GM21423 (cell line): ENCODE measurements around the gene RUBCNL.
"Not testable (repeated sequence)": the region's sequence is repeated elsewhere in the genome, so short reads cannot be mapped to it uniquely, and the experiment has no call there.

Experiments
- ATAC-seq: cut with Tn5 transposase; IDR thresholded peaks from one replicate; pipeline ENCODE4 v1.9.1; 2021; ENCODE audit warnings: mild to moderate bottlenecking, moderate library complexity; ENCODE audit not compliant: unreplicated experiment

The RUBCNL gene

DNA sequence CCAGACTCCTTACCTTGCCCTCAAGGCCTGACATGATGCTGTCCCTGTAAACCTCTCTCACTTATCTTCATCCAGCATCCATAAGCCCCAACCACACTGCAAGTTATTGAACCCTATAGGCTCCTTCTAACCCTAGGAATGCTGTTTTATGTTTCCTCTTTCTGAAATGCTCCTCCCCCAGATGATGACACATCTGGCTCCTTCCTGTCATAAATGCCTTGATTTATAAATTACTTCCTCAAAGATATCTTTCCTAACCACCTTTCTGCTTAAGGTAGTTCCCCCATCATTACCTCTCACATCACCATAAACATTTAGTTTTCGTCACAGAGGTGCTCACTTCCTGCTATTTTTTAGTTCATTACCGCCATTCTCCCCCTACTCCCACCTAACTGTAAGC lies 12.3 kb downstream of the RUBCNL start:
- ATAC-seq, result no peak

DNA sequence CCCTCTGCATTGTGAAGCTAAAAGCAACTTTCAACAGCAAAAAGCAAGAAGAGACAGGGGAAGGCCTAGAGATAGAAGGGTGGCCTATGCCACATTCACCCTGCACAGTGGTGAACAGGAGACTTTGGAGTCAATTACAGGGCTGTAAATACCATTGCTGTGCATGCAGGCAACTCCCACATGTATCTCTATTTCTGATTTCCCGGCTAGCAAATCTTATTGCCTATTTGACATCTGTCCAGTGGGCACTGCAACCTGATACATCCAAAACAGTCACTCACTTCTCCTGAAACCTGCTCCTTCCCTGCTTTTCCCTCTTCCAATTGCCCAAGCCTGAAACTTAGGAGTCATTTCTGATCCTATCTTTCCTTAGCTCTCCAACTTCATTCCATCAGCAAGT lies 13.4 kb downstream of the RUBCNL start:
- ATAC-seq, result no peak

DNA sequence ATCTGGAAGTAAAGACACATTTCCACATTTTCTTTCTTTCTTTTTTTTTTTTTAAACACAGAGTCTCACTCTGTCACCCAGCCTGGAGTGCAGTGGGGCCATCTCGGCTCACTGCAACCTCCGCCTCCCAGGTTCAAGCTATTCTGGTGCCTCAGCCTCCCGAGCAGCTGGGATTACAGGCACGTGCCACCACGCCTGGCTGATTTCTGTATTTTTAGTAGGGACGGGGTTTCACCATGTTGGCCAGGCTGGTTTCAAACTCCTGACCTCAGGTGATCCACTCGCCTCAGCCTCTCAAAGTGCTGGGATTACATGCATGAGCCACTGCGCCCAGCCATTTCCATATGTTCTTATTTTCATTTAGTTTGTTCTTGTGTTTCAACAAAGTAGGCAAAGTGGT lies 14.1 kb downstream of the RUBCNL start:
- not testable (repeated sequence) for ATAC-seq

DNA sequence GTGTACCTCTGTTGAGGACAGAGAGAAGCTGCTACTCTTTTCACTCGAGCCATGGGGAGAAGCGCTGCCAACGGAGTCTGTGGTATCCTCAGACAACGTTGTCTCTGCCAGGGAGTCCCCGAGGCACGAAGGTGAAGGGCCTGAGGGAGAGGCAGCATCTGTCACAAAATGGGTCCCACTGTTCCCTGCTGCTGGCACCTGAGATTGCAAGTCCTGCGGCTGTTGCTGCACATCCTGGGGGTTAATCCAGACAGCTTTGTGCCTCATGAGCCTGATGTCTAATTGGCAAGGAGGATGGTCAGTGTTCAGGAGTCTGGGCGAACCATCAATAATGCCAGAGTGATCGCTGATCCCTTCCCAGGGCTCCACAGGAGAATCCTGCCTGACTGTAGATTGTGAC lies 15.0 kb downstream of the RUBCNL start:
- no peak for ATAC-seq

DNA sequence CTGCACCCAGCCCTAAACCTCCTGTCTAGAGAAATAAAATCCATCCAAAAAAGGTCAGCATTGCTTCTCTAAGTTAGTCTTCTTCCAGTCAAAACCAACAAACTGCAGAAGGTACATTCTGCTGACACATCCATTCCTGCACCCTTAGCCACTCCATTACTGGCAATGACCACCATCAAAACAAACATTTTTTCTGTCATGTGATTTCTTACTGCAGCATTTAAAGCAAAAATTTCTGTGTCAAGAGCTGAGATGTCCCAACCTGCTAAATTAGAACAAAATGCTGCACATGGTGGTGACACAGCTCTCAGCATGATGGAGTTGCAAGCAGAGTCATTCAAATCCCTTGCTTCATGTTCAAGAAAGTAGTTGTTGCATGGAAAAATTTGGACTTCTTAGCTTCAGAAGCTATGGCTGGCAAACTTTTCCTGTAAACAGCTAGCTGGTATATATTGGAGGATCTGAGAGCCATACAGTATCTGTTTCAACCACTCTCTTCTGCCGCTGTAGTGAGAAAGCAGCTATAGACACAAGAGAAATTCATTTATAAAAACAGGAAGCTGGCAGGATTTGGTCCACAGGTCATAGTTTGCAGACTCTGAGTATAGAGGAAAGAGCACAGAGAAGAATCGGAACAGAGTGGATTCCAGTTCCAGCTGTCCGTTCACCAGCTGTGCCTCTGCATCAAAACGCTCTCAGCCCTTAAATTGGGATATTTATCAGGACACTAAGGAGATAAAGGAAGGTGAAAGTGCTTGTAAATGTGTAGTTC lies 17.4 kb downstream of the RUBCNL start:
- ATAC-seq, result peak; percentile 80

DNA sequence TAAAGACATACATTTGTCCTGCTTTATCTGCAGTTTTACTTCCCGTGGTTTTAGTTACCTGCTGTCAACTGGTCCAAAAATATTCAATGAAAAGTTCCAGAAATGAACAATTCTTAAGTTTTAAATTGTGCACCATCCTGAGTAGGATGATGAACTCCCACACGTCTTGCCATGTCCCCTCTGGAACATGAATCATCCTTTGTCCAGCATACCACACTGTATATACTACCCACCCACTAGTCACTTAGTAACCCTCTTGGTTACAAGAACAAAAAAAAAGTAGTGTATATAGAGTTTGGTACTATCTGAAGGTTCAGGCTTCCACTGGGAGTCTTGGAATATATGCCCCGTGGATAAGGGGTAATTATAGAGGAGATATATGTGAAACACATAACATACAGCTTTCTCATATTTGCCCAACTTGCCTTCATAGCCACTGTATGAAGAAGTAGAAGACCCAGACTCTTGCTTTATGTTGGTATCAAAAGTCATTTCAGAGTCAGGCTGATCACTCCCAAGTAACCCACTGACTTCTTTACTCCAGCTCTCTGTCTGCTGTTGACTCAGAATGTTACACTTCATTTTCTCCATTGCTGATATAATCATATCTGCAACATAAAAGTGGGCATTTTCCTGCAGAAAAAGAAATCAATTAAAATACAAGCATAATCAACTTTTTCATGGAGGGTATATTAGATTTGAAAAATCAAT lies 19.3 kb downstream of the RUBCNL start:
- ATAC-seq, result no peak

DNA sequence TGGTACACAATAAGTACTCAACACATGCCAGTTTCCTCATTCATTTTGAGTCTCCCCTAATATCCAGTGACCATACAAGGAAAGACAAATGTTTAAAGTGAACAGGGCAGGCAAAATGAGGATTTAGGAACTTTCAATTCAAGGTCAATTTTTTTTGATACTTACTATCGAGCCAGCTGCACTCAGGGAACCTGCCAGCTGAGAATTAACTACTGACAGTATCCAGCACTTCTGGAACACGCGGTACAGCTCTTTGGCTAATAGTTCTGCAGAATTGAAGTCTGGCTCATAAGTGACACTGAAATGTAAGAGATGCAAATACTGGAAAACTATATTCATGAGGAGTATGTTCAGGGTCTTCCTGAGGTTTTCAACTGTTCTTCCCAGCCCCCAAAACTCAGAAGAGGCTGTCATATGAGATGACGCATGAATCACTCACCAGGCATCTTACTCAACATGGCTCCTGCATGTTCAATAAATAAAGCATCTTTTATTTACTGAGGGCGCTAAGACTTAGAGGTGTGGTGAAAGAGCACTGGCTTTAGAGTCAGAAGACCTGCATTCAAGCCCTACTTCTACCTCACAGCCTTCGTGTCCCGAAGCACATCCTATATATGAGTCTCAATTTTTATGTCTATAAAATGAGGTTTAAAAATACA lies 25.6 kb downstream of the RUBCNL start:
- no peak for ATAC-seq

DNA sequence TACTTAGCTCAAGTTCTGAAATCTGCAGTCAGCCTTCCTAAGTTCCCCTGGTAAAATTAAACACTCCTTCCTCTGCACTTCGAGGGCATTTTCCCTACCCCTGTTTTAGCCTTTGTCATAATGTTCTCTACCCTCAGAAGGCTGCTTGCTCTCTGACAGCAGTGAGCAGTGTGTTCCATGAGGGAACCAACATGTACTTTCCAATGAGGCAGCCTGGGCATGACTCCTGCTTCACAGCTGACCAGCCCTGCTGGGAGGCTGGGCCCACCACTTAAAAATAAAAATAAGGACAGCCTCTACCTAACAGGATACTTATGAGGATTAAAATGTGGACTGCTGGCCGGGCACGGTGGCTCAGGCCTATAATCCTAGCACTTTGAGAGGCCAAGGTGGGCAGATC lies 26.4 kb downstream of the RUBCNL start:
- ATAC-seq, result no peak

DNA sequence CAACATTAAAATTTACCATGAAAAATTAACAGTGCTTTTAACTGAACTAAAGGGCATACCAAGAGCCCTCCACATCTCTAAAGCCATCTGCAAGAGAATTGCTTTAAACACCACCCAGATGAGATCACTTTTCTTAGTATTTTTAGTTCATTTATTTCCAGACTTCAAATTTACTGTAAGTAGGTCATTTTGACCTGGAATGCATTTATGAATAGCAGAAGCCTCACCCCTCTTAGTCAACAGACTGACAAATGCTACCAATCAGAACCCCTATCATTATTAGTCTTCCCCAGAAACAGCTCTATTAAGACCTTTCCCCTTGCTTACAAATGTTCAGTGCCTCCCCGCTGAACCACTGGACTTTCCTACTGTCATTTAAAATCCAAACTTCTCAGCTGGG lies 27.3 kb downstream of the RUBCNL start:
- ATAC-seq, result no peak

DNA sequence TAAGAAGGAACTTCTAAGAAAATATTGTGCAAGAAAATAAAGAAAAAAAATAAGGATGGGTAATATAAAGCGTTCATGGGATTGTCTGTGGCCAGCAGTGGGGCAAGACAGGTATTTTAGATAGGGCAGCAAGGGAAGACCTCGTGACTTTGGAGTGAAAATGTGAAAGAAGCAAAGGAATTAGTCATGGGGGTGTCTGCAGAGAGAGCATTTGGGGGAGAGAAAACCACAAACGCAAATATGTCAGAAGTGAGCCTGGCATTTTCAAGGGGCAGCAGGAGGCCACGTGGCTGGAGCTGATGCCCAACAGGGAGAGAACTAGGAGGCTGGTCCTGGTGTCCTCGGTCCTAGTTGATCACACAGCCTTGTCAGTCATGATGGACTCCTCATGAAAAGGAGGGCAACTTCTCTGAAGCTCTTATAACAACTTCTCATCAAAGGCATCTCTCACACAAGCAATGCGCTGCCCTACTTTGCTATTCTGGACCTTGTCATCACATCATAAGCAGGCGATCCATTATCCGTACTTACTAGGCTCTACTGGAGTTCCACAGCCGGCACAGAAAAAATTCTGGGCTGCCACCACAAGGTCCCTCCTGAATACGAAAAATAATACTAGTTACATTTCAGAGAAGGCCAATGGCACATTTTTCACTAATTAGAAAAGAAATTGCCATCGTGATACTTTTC lies 31.0 kb downstream of the RUBCNL start:
- ATAC-seq, result no peak

DNA sequence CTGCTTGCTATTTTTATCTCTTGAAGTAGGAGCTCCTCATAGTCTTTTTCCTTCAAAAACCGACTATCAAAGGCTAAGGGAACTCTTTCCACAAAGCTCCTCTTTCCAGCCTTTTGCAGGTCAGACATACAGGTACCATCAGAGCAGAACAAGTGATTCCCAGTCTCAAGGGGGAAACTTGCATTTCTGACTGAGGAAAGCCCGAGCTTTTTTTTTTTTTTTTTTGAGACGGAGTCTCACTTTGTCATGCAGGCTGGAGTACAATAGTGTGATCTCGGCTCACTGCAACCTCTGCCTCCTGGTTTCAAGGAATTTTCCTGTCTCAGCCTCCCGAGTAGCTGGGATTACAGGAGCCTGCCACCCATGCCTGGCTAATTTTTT lies 32.0 kb downstream of the RUBCNL start:
- ATAC-seq, result no peak

DNA sequence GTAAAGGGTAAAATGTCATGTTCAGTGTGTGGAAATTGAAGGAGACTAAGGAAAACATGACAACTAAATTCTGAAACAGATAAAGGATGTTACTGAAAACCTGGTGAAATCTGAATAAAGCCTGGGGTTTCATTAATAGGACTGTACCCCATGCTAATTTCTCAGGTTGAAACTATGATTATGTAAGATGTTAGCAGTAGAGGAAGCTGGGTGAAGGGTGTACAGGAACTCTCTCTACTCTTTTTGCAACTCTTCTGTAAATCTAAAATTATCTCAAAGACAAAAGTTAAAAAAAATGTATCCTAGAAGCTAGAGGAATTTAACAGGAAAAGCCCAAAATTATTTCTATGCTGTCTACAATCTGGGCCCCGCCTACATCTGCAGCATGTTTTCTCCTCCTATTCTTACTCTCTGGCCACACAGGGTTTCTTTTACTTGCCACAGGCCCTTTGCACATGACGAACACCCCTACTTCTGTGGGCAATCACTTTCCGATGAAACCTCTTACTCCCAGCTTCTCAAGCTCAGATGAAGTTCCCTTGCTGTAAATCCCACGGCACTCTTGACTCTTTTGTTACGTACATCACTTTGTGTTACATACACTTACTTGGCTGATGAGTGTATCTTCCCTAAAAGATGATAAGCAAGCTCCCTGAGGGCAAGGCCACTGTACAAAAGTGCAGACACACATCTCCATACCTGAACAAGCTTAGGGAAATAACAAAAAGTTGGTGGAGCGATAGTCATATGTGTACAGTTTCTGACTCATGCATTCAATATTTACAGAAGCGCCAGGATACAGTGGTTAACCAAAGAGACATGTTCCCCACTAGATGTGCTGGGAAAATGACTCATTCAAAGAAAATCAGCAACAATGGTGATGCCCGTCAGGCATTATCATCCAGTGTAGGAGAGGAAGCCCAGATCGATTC lies 32.6 kb downstream of the RUBCNL start:
- peak; percentile 42 for ATAC-seq

DNA sequence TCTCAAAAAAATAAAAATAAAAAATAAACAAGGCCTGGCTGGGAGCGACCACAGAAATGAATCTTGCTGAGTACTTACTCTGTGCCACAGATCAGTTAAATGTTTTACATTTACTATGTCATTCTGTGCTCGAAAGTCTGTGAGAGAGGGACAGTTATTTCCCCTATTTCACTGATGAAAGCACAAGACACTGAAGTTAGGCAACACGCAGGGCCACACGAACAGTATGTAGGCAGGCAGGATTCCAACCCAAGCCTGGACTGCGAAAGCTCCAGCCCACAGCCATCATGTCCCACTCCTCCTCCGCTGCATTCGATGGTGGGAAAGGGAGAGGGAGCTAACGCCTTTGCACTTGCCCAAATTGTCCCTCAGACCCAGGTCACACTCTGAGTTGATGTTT lies 34.2 kb downstream of the RUBCNL start:
- no peak for ATAC-seq

DNA sequence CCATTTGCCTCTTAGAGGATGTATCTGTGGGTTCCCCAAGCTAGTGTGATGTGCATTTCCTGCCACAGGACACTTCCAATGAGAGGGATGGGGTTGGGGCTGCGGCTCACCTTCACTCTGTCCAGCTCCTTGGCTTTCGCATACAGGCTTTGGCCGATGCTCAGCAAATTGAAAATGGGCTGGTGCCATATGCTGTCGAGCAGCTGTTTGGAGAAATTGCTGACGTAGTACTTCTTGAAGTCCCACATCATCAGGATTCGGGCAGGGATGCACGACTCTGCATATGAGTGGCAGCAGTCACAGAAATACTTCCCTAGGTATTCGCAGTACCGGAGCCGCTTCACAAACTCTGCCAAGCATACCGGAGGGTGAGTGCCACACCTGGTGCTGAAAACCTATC lies 37.0 kb downstream of the RUBCNL start:
- no peak for ATAC-seq

DNA sequence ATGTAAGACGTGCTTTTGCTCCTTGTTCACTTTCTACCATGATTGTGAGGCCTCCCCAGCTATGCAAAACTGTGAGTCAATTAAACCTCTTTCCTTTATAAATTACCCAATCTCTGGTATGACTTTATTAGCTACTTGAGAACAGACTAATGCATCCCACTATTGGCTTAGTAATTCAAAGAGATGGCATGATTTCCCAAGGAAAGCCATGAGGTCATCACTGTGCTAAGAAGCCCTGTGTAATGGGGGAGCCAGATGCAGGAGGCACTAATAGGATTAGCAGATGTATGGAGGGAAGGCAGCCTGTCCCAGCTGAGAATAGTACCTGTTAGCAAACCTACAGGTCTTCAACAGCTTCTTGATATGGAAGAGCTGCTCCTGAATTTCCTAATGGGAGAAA lies 38.1 kb downstream of the RUBCNL start:
- no peak for ATAC-seq

DNA sequence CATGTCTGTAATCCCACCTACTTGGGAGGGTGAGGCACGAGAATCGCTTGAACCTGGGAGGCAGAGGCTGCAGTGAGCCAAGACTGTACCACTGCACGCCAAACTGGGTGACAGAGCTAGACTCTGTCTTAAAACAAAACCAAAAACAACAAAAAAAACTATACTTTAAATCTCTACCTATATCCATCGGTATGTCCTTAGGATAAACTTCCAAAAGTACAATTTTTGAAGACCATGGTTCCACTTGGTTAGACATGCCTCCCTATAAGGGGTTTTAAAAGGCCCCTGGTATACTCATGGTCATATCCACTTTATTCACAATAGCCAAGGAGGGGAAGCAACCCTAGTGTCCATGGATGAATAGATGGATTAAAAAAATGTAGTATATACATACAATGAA lies 39.8 kb downstream of the RUBCNL start:
- ATAC-seq, result no peak

DNA sequence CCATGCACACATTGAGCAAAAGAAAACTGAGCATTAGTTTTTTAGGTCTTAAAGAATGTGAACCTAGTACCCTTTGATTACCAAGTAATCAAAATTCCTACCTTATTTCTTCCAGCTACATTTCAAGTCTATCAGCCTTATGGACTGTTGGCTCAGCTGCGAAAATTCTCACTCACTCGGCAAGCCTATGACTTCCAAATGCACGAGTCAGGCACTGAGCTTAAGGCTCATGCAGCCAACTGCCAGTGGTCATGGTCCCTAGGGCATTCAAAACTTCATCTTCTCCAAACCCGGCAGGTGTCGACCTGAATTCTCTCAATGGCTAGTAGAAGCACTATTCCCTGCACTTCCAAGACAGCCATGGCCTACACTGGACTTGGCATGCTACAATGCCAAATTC lies 41.2 kb downstream of the RUBCNL start:
- ATAC-seq, result no peak

DNA sequence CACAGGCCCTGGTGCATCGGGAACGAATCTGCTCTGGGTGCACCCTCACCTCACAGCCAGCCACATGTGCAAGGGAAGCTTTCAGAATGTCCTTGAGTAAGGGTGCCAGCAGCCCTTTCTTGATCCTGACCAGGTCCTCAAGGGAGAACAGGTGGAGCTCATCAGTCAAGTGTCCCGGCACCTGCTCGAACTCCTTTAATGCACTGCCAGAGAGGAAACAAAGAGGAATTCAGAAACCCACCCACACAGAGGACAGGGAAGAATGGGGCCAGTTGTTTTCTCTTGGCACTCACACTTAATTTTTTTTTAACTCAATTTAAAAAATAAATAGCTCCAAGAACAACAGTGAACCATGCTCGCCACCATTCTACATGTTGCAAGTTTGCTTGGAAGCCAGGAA lies 41.7 kb downstream of the RUBCNL start:
- no peak for ATAC-seq

DNA sequence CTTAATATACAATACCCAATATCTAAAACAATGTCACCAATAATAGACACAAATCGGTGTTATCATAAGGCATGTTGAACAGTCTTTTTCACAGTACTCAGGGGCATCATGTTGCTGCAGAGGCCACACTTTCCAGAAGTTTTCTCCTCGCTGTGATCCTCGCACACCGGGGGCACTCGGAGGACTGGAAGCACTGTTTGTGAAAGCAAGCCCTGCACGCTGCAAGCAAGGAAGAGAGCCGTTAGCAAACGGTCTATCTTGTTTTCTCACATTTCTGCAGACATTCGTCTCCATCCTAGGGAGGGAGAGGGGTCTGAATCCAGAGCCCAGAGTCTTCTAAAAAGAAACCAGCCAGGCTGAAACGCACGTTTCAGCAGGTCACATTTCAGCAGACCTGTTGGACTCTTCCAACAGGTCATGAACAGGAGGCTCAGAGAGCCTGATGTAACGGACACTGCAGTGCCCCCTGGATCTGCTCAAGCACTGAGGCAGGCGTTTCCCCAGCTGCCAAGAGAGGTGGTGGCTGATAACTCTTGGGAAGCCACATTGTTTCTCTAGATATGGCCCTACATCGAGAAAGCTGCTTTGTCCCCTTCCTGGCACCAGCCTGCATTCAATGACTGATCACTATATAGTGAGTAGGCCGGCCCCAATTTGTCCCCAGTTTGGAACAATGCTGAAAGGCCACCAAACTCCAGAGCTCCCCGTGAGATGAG lies 43.6 kb downstream of the RUBCNL start:
- no peak for ATAC-seq

DNA sequence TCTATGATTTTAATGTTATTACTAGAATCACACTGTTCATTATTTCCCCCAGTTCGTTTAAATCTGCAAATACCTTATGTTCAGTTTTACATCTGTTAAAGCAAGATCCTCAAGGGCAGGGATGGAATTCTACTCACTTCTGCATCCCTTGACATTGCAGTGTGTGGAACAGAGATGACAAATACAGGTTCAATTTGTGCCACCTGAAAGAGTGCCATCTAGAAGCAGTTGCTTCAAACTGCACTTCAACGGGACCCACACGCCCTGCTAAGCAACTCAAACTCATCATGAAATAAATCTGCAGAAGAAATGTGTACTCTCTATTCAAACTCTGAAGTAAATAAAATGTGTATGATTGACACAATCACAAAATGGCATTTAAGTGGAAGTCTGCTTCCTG lies 44.5 kb downstream of the RUBCNL start:
- ATAC-seq, result no peak
